Astrocyte of the cerebellum (primary cell): ENCODE results near the gene FAM9B.

Experiments
- DNase-seq: peaks from one replicate; pipeline ENCODE4 v3.0.0-alpha.2; 2011; ENCODE audit warnings: low read depth
- H3K4me3 ChIP-seq: 2 replicates; pipeline ENCODE4 v1.5.1; 2011; ENCODE audit warnings: mild to moderate bottlenecking, low read depth, low read length, moderate library complexity
- in situ Hi-C: cut with HindIII; loops from 2 replicates; pipeline ENCODE4 v1.10.0; 2017; ENCODE audit warnings: low sequenced_read_pairs
- TF ChIP-seq, protein P1 (sequence below): IDR thresholded peaks from 2 replicates; pipeline ENCODE4 v1.5.1; 2012; ENCODE audit warnings: low read length, low read depth, moderate library complexity, mild to moderate bottlenecking; ENCODE audit errors: missing control alignments

The FAM9B gene

GRCh38 chrX:9033989-9034388 is at the start of gene FAM9B:
TSS of gene FAM9B (minus strand) at chrX:9034127. CDS start at chrX:9032986, 1,141 bp downstream.
- in situ Hi-C loops: no loop called here
- TF ChIP-seq, protein P1, sequence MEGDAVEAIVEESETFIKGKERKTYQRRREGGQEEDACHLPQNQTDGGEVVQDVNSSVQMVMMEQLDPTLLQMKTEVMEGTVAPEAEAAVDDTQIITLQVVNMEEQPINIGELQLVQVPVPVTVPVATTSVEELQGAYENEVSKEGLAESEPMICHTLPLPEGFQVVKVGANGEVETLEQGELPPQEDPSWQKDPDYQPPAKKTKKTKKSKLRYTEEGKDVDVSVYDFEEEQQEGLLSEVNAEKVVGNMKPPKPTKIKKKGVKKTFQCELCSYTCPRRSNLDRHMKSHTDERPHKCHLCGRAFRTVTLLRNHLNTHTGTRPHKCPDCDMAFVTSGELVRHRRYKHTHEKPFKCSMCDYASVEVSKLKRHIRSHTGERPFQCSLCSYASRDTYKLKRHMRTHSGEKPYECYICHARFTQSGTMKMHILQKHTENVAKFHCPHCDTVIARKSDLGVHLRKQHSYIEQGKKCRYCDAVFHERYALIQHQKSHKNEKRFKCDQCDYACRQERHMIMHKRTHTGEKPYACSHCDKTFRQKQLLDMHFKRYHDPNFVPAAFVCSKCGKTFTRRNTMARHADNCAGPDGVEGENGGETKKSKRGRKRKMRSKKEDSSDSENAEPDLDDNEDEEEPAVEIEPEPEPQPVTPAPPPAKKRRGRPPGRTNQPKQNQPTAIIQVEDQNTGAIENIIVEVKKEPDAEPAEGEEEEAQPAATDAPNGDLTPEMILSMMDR: no peak
- DNase-seq: no peak
- no peak within 1 kb of the TSS for H3K4me3 ChIP-seq

DNA sequence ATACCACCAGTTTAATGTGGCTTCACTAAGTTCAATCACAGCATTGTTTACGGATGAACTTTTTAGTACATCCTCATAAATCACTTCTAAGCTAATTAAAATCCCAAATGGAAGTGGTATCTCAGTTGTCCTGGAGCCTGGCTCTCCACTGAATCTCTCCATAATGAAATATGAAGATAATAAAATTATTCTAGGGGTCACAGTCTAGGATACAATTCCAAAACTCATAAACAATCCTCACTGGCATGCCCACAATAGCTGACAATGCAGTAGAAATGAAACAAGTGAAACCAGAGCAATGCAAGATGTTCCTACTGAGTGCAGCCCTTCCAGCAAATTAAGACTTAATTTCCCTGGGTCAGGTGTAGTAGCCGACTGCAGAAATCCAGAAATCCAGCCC is 47.3 kb upstream of the FAM9B start:
- H3K4me3 ChIP-seq: no peak overlapping the region
- TF ChIP-seq, protein P1: no peak
- DNase-seq: no peak
- in situ Hi-C loops: no loop called here

- TF ChIP-seq, protein P1: no peak
- H3K4me3 ChIP-seq: no peak overlapping the region
- in situ Hi-C loops: no loop called here
- no peak for DNase-seq
Observed at GRCh38 chrX:9074326-9074725, 40.4 kb upstream of the FAM9B start.

DNA sequence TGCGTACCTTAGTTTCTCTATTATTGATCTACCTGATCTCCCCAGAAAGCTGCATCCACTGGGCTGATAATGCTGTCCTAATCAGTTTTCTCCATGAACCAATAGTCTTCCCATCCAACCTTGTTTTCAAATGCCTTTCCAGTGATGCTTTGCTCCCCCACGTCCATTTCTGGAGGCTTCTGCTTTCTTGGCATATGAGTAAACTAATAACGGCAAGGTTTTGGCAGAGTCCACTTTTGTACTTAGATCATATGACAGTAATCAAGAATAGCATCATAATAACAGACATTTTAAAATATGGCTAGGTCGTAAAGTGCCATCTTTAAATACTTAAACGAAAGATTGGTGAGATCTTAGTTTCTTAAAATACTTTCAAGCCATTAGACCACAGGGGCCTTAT is 38.4 kb upstream of the FAM9B start:
- no peak for DNase-seq
- no peak overlapping the region for H3K4me3 ChIP-seq
- in situ Hi-C loops: no loop called here
- TF ChIP-seq, protein P1: no peak

GRCh38 chrX:9071031-9071650 is 37.2 kb upstream of the FAM9B start:
- DNase-seq: no peak
- TF ChIP-seq, protein P1: no peak
- no peak overlapping the region for H3K4me3 ChIP-seq
- in situ Hi-C loops: no loop called here

DNA sequence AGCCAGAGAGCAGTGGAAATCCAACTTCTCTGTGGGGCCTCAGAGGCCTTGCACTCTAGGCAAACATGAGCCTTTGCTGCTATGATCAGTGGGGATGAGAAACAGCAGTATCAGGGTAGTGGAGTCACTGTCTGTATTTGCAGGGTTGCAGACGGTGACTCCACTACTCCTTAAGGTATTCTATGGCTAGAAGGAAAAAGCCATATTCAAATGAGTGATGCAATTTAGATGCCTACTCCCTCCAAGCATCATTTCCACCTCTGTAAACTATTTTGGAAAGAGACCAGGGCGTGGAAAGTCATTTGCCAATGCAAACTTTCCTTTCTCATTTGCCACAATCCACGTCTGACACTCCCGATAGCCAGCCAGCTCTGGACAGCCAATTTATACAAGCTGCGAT is 35.6 kb upstream of the FAM9B start:
- TF ChIP-seq, protein P1: no peak
- in situ Hi-C loops: no loop called here
- no peak overlapping the region for H3K4me3 ChIP-seq
- DNase-seq: no peak
